Brain pericyte (primary cell): Measurements from ENCODE around the gene RNASEH2C.
"Not testable (repeated sequence)": the region's sequence is repeated elsewhere in the genome, so short reads cannot be mapped to it uniquely, and the experiment has no call there.

ENCODE experiments used
- DNase-seq: peaks from one replicate; pipeline ENCODE4 v3.0.0-alpha.2; 2012; ENCODE audit warnings: low read depth, low spot score

The RNASEH2C gene

DNA sequence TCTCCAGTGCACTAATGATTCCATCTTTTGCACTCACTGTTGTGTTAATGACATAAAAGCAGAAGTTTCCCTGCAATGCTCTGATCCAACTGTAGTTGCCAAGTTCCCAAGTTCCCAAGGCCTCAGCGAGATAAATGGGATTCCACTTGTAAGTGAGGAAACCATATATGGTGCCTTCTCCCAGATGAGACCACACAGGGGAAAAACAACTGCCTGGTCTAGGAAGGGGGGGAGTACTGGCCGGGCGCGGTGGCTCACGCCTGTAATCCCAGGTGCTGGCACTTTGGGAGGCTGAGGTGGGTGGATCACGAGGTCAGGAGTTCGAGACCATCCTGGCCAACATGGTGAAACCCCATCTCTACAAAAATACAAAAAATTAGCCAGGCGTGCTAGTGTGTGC, 34.6 kb downstream of the RNASEH2C start:
- no peak for DNase-seq

- not testable (repeated sequence) for DNase-seq
Measured at GRCh38 chr11:65683480-65683879, 37.1 kb downstream of the RNASEH2C start.

- no peak for DNase-seq
Measured at GRCh38 chr11:65680192-65680743, 40.3 kb downstream of the RNASEH2C start.

DNA sequence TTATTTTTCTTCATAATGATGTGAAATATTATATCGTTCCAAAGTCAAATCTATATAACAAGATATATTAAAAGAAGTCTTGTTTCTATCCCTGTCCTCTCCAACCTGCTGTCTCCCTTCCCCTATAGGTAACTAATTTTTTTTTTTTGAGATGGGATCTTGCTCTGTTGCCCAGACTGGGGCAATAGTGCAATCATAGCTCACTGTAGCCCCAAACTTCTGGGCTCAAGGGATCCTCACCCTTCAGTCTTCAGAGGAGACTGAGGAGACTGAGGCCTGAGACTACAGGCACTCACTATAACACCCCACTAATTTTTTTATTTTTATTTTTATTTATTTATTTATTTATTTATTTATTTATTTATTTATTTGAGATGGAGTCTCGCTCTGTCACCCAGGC, 47.6 kb downstream of the RNASEH2C start:
- no peak for DNase-seq

DNA sequence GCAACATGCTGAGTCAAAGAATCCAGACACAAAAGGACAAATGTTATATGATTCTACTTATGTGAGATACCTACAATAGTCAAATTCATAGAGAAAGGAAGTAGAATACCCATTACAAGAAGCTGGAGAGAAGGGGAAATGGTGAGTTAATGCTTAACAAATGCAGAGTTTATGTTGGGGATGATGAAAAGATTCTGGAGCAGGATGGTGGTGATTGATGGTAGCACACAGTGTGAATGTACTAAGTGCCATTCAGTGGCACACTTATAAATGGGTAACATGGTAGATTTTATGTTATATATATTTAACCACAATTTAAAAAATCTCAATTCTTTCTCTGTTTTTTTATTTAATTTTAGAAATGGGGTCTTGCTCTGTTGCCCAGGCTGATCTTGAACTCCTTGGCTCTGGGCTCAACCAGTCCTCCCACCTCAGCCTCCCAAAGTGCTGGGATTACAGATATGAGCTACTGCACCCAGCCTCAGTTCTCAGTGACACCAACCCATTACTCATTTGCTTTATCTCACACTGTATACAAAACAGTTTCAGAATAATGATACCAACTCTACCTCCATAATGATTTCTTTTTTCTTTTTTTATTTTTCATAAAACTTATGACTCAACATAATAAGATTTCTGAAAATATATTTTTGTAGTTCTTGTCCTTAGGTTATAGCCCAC, 48.3 kb downstream of the RNASEH2C start:
- DNase-seq = no peak
